Neural cell (in vitro differentiated cells): ENCODE measurements around the gene FGGY. TPM values are rescaled to one million over a fixed set of nuclear protein-coding genes. Genes with fewer than 3 reads are reported as not detected.

Experiments
- H2AFZ ChIP-seq: fragments of 200-600, 300-800 bp; sonication (generic), shearing (Covaris generic); 2 replicates; pipeline ENCODE4 v1.6.0; 2014; ENCODE audit warnings: low read depth, mild to moderate bottlenecking, antibody characterized with exemption, low read length, moderate library complexity
- H3F3A ChIP-seq: fragments of 200-600 bp; shearing (Covaris generic); 2 replicates; pipeline ENCODE4 v1.6.1; 2016; ENCODE audit warnings: mild to moderate bottlenecking, moderate library complexity, mixed read lengths, antibody characterized with exemption, low read length; ENCODE audit not compliant: insufficient read depth, poor library complexity, severe bottlenecking
- H3K27ac ChIP-seq: fragments of 200-600, 300-800 bp; sonication (generic), shearing (Covaris generic); 2 replicates; pipeline ENCODE4 v1.5.1; 2014; ENCODE audit warnings: mild to moderate bottlenecking, low read length, moderate library complexity
- H3K27me3 ChIP-seq: fragments of 300-800, 200-600 bp; sonication (generic), shearing (Covaris generic); 2 replicates; pipeline ENCODE4 v1.6.0; 2014; ENCODE audit warnings: mild to moderate bottlenecking, low read depth, low read length, moderate library complexity; ENCODE audit not compliant: insufficient read depth
- H3K36me3 ChIP-seq: fragments of 300-800, 200-600 bp; sonication (generic), shearing (Covaris generic); 2 replicates; pipeline ENCODE4 v1.5.1; 2014; ENCODE audit warnings: mild to moderate bottlenecking, antibody characterized with exemption, low read length, moderate library complexity; ENCODE audit not compliant: insufficient read depth
- H3K4me2 ChIP-seq: fragments of 300-800, 200-600 bp; sonication (generic), shearing (Covaris generic); 2 replicates; pipeline ENCODE4 v1.6.0; 2014; ENCODE audit warnings: mild to moderate bottlenecking, low read length
- H3K4me3 ChIP-seq: fragments of 300-800, 200-600 bp; sonication (generic), shearing (Covaris generic); 2 replicates; pipeline ENCODE4 v1.5.1; 2014; ENCODE audit warnings: mild to moderate bottlenecking, low read length, moderate library complexity
- H3K79me2 ChIP-seq: fragments of 200-600 bp; shearing (Covaris generic); replicated peaks from 2 replicates; pipeline ENCODE4 v1.6.0; 2014; ENCODE audit warnings: mild to moderate bottlenecking, low read length, moderate library complexity; ENCODE audit not compliant: insufficient read depth
- H3K9ac ChIP-seq: fragments of 300-800, 200-600 bp; sonication (generic), shearing (Covaris generic); 2 replicates; pipeline ENCODE4 v1.6.1; 2016; ENCODE audit warnings: mild to moderate bottlenecking, low read length, mixed read lengths
- H3K9me2 ChIP-seq: fragments of 200-600 bp; shearing (Covaris generic); 2 replicates; pipeline ENCODE4 v1.6.1; 2016; ENCODE audit warnings: mild to moderate bottlenecking, low read length, mixed read lengths; ENCODE audit not compliant: insufficient read depth
- H3K9me3 ChIP-seq: fragments of 200-600, 300-800 bp; sonication (generic), shearing (Covaris generic); 2 replicates; pipeline ENCODE4 v1.6.1; 2016; ENCODE audit warnings: mild to moderate bottlenecking, mixed run types, low read length, moderate library complexity, mixed read lengths
- H4K20me1 ChIP-seq: fragments of 200-600 bp; shearing (Covaris generic); 2 replicates; pipeline ENCODE4 v1.6.1; 2016; ENCODE audit warnings: mild to moderate bottlenecking, mixed run types; ENCODE audit not compliant: insufficient read depth
- CTCF ChIP-seq: fragments of 450-650 bp; IDR thresholded peaks from 2 replicates; pipeline ENCODE4 v1.5.1; 2014; ENCODE audit warnings: antibody characterized with exemption, mild to moderate bottlenecking, moderate library complexity; ENCODE audit not compliant: poor library complexity, severe bottlenecking
- EP300 ChIP-seq: fragments of 450-650 bp; conservative IDR thresholded peaks from 2 replicates; pipeline ENCODE4 v1.6.1; 2014; ENCODE audit warnings: antibody characterized with exemption, mild to moderate bottlenecking, moderate library complexity; ENCODE audit not compliant: poor library complexity, severe bottlenecking
- EZH2 ChIP-seq: fragments of 200-600, 300-800 bp; shearing (Covaris generic), sonication (generic); IDR thresholded peaks from 2 replicates; pipeline ENCODE4 v1.6.1; 2014; ENCODE audit warnings: antibody characterized with exemption, low read length, borderline replicate concordance, mild to moderate bottlenecking; ENCODE audit not compliant: insufficient read depth, poor library complexity, severe bottlenecking
- MXI1 ChIP-seq: fragments of 450-650 bp; conservative IDR thresholded peaks from 2 replicates; pipeline ENCODE4 v1.6.1; 2014; ENCODE audit warnings: antibody characterized with exemption, mild to moderate bottlenecking; ENCODE audit not compliant: poor library complexity, severe bottlenecking
- POLR2AphosphoS5 ChIP-seq: IDR thresholded peaks from 2 replicates; pipeline ENCODE4 v1.6.1; 2012
- RAD21 ChIP-seq: fragments of 450-650 bp; conservative IDR thresholded peaks from 2 replicates; pipeline ENCODE4 v1.6.1; 2014; ENCODE audit warnings: antibody characterized with exemption, mild to moderate bottlenecking, moderate library complexity
- REST ChIP-seq: IDR thresholded peaks from 2 replicates; pipeline ENCODE4 v1.6.1; 2012; ENCODE audit warnings: borderline replicate concordance
- SMC3 ChIP-seq: fragments of 450-650 bp; conservative IDR thresholded peaks from 2 replicates; pipeline ENCODE4 v1.6.1; 2014; ENCODE audit warnings: antibody characterized with exemption, mild to moderate bottlenecking, moderate library complexity; ENCODE audit not compliant: poor library complexity
- TAF1 ChIP-seq: IDR thresholded peaks from 2 replicates; pipeline ENCODE4 v1.6.1; 2012; ENCODE audit warnings: low read depth
- polyA plus RNA-seq: library from polyadenylated mRNA; depleted of rRNA; stranded (reverse); fragments of >200 nt; gene quantifications from 2 replicates; pipeline ENCODE4 v1.2.3, GENCODE V29; 2014

Gene FGGY
- polyA plus RNA-seq, 1 donor from 2014 or later: 7.4 TPM

GRCh38 chr1:59346429-59346828, 49.5 kb downstream of the FGGY start:
- Histone ChIP-seq H3K4me3 (no peak overlapping the region), H4K20me1 (no peaks in the 10 kb centered on the region), H3K9me2 (no peaks in the 10 kb centered on the region), H3K36me3 (no peaks in the 10 kb centered on the region), H3K27me3 (no peaks in the 10 kb centered on the region), H2AFZ (no peak overlapping the region), H3F3A (no peaks in the 10 kb centered on the region), H3K4me2 (no peak overlapping the region), H3K79me2 (no peaks in the 10 kb centered on the region), H3K9me3 (no peaks in the 10 kb centered on the region), H3K9ac (no peak overlapping the region), H3K27ac (no peak overlapping the region)
- no peak for TF ChIP-seq RAD21

- Histone ChIP-seq H3K36me3 (no peaks in the 10 kb centered on the region), H2AFZ (no peak overlapping the region), H3F3A (no peaks in the 10 kb centered on the region), H3K9me2 (no peaks in the 10 kb centered on the region), H3K4me3 (no peak overlapping the region), H3K9ac (no peak overlapping the region), H3K9me3 (no peaks in the 10 kb centered on the region), H3K4me2 (no peak overlapping the region), H3K27me3 (no peaks in the 10 kb centered on the region), H3K27ac (no peak overlapping the region), H3K79me2 (no peaks in the 10 kb centered on the region), H4K20me1 (no peaks in the 10 kb centered on the region)
- TF ChIP-seq CTCF (no peak), EP300 (no peak), RAD21 (no peak), MXI1 (no peak), REST (no peak), EZH2 (no peak), SMC3 (no peak), TAF1 (no peak), POLR2AphosphoS5 (no peak)
Measured at GRCh38 chr1:59349101-59349500, 52.2 kb downstream of the FGGY start.

GRCh38 chr1:59350521-59350920, 53.6 kb downstream of the FGGY start:
- no peaks in the 10 kb centered on the region for H3K79me2 ChIP-seq
- no peak overlapping the region for H3K9ac ChIP-seq
- no peaks in the 10 kb centered on the region for H3K9me2 ChIP-seq
- no peak overlapping the region for H2AFZ ChIP-seq
- H4K20me1 ChIP-seq: no peaks in the 10 kb centered on the region
- H3K4me3 ChIP-seq: no peak overlapping the region
- H3K9me3 ChIP-seq: no peaks in the 10 kb centered on the region
- no peak for TF ChIP-seq POLR2AphosphoS5
- TF ChIP-seq EP300: no peak
- TF ChIP-seq REST: no peak
- no peak for TF ChIP-seq RAD21
- no peak for TF ChIP-seq TAF1
- TF ChIP-seq SMC3: no peak
- TF ChIP-seq EZH2: no peak
- no peak for TF ChIP-seq MXI1
- TF ChIP-seq CTCF: no peak
- no peaks in the 10 kb centered on the region for H3F3A ChIP-seq
- H3K4me2 ChIP-seq: no peak overlapping the region
- no peak overlapping the region for H3K27ac ChIP-seq
- H3K27me3 ChIP-seq: no peaks in the 10 kb centered on the region
- H3K36me3 ChIP-seq: no peaks in the 10 kb centered on the region
